ENCODE measurements around the gene ARL4C. TPM values are rescaled to one million over a fixed set of nuclear protein-coding genes. Genes with fewer than 3 reads are reported as not detected.

Gene ARL4C
- 100 to 1,000 TPM; 445 to 449 TPM for total RNA-seq

GRCh38 chr2:234496835-234497593 is at the start of gene ARL4C:
ARL4C (minus strand) TSS chr2:234497081; CDS start chr2:234496586, 495 bp downstream.
- peak; percentile 79 for DNase-seq

GRCh38 chr2:234544659-234545611 is 48.1 kb upstream of the ARL4C start:
- no peaks in the 10 kb centered on the region for H3K9me3 Mint-ChIP-seq
- ChIA-PET CTCF (interaction anchor here (0.6 to 3.8 kb wide), 51 partner anchors 9 to 687 kb away, joined by 3 to 26 read pairs (median 4); no protein-coding TSS in a partner anchor), POLR2A (interaction anchor here (1.5 kb wide), 1 partner anchor 47 kb away, joined by 6 read pairs; the partner anchor contains the start of gene ARL4C)
- no peak overlapping the region for H3K27ac Mint-ChIP-seq
- DNase-seq: peak; percentile 81
- peaks cover 9% of the 10 kb centered on the region for H3K4me1 Mint-ChIP-seq
- H3K36me3 Mint-ChIP-seq (ENCODE audit: low read depth): no peaks in the 10 kb centered on the region
- peaks cover 33% of the 10 kb centered on the region for H3K27me3 Mint-ChIP-seq
- H3K4me3 Mint-ChIP-seq: no peak overlapping the region

More at GRCh38 chr2:234496835-234497593, at the start of gene ARL4C:
- peak within 1 kb of the TSS; percentile 100 for H3K27ac Mint-ChIP-seq
- ChIA-PET CTCF (interaction anchor here (0.8 to 7.5 kb wide), 15 partner anchors 14 to 639 kb away, joined by 3 to 103 read pairs (median 6); no protein-coding TSS in a partner anchor), POLR2A (interaction anchor here (0.6 to 7.7 kb wide), 62 partner anchors 9 to 1437 kb away, joined by 3 to 572 read pairs (median 4); partner anchors contain the start of genes HJURP and INPP5D)
- no peaks in the 10 kb centered on the region for H3K9me3 Mint-ChIP-seq
- peaks cover 56% of the 10 kb centered on the region for H3K36me3 Mint-ChIP-seq (ENCODE audit: low read depth)
- H3K27me3 Mint-ChIP-seq: no peaks in the 10 kb centered on the region
- peak within 1 kb of the TSS; percentile 99 for H3K4me3 Mint-ChIP-seq
- H3K4me1 Mint-ChIP-seq: peaks cover 32% of the 10 kb centered on the region

- peaks cover 9% of the 10 kb centered on the region for H3K4me1 Mint-ChIP-seq
- CTCF ChIA-PET: no interaction called here
- H3K27ac Mint-ChIP-seq: no peak overlapping the region
Observed at GRCh38 chr2:234542742-234543141, 45.9 kb upstream of the ARL4C start.

GRCh38 chr2:234537929-234538328 is 41.0 kb upstream of the ARL4C start:
- no peaks in the 10 kb centered on the region for H3K36me3 Mint-ChIP-seq (ENCODE audit: low read depth)
- no peaks in the 10 kb centered on the region for H3K9me3 Mint-ChIP-seq
- H3K4me1 Mint-ChIP-seq: peaks cover 3% of the 10 kb centered on the region
- no peak overlapping the region for H3K4me3 Mint-ChIP-seq
- DNase-seq: no peak
- peaks cover 14% of the 10 kb centered on the region for H3K27me3 Mint-ChIP-seq
- ChIA-PET CTCF (no interaction called here), POLR2A (no interaction called here)
- no peak overlapping the region for H3K27ac Mint-ChIP-seq

More at GRCh38 chr2:234542742-234543141, 45.9 kb upstream of the ARL4C start:
- Mint-ChIP-seq H3K4me3 (no peak overlapping the region), H3K36me3 (ENCODE audit: low read depth) (no peaks in the 10 kb centered on the region), H3K27me3 (peaks cover 29% of the 10 kb centered on the region), H3K9me3 (no peaks in the 10 kb centered on the region)
- POLR2A ChIA-PET: no interaction called here
- DNase-seq: no peak

GRCh38 chr2:234536178-234536965 is 39.5 kb upstream of the ARL4C start:
- ChIA-PET POLR2A (no interaction called here), CTCF (interaction anchor here (3.9 kb wide), 1 partner anchor 10 kb away, joined by 26 read pairs; no protein-coding TSS in a partner anchor)
- no peak overlapping the region for H3K27ac Mint-ChIP-seq
- peaks cover 14% of the 10 kb centered on the region for H3K27me3 Mint-ChIP-seq
- DNase-seq: no peak
- no peak overlapping the region for H3K4me3 Mint-ChIP-seq
- no peaks in the 10 kb centered on the region for H3K36me3 Mint-ChIP-seq (ENCODE audit: low read depth)
- peaks cover 3% of the 10 kb centered on the region for H3K4me1 Mint-ChIP-seq
- H3K9me3 Mint-ChIP-seq: no peaks in the 10 kb centered on the region

- peaks cover 3% of the 10 kb centered on the region for H3K4me1 Mint-ChIP-seq
- no peaks in the 10 kb centered on the region for H3K36me3 Mint-ChIP-seq (ENCODE audit: low read depth)
- peaks cover 16% of the 10 kb centered on the region for H3K27me3 Mint-ChIP-seq
- H3K4me3 Mint-ChIP-seq: no peak overlapping the region
- ChIA-PET POLR2A (no interaction called here), CTCF (interaction anchor here (3.9 kb wide), 1 partner anchor 11 kb away, joined by 26 read pairs; no protein-coding TSS in a partner anchor)
- no peaks in the 10 kb centered on the region for H3K9me3 Mint-ChIP-seq
- DNase-seq: no peak
- no peak overlapping the region for H3K27ac Mint-ChIP-seq
Observed at GRCh38 chr2:234535464-234535863, 38.6 kb upstream of the ARL4C start.

GRCh38 chr2:234534515-234534914 is 37.6 kb upstream of the ARL4C start:
- H3K4me1 Mint-ChIP-seq: peaks cover 3% of the 10 kb centered on the region
- no peak overlapping the region for H3K4me3 Mint-ChIP-seq
- no peak overlapping the region for H3K27ac Mint-ChIP-seq
- no peak for DNase-seq
- CTCF ChIA-PET: interaction anchor here (3.9 kb wide), 1 partner anchor 12 kb away, joined by 26 read pairs; no protein-coding TSS in a partner anchor
- no peaks in the 10 kb centered on the region for H3K9me3 Mint-ChIP-seq
- POLR2A ChIA-PET: interaction anchor here (1.0 kb wide), 1 partner anchor 22 kb away, joined by 3 read pairs; no protein-coding TSS in a partner anchor
- H3K36me3 Mint-ChIP-seq (ENCODE audit: low read depth): no peaks in the 10 kb centered on the region
- peaks cover 12% of the 10 kb centered on the region for H3K27me3 Mint-ChIP-seq

- Mint-ChIP-seq H3K4me1 (peaks cover 3% of the 10 kb centered on the region), H3K4me3 (no peak overlapping the region), H3K27me3 (peaks cover 15% of the 10 kb centered on the region), H3K27ac (no peak overlapping the region), H3K9me3 (no peaks in the 10 kb centered on the region), H3K36me3 (ENCODE audit: low read depth) (no peaks in the 10 kb centered on the region)
- CTCF ChIA-PET: interaction anchor here (3.9 kb wide), 1 partner anchor 12 kb away, joined by 26 read pairs; no protein-coding TSS in a partner anchor
- POLR2A ChIA-PET: interaction anchor here (1.0 kb wide), 1 partner anchor 23 kb away, joined by 3 read pairs; no protein-coding TSS in a partner anchor
- DNase-seq: no peak
Observed at GRCh38 chr2:234533626-234534025, 36.7 kb upstream of the ARL4C start.

GRCh38 chr2:234528410-234529148 is 31.7 kb upstream of the ARL4C start:
- Mint-ChIP-seq H3K27me3 (peaks cover 16% of the 10 kb centered on the region), H3K9me3 (no peaks in the 10 kb centered on the region), H3K36me3 (ENCODE audit: low read depth) (no peaks in the 10 kb centered on the region), H3K4me3 (no peak overlapping the region), H3K4me1 (no peaks in the 10 kb centered on the region), H3K27ac (no peak overlapping the region)
- ChIA-PET CTCF (interaction anchor here (0.6 to 1.2 kb wide), 2 partner anchors 13 to 268 kb away, joined by 3 read pairs; no protein-coding TSS in a partner anchor), POLR2A (no interaction called here)
- DNase-seq: no peak

- H3K27ac Mint-ChIP-seq: no peak overlapping the region
- no peaks in the 10 kb centered on the region for H3K4me1 Mint-ChIP-seq
- no peak for DNase-seq
- H3K9me3 Mint-ChIP-seq: no peaks in the 10 kb centered on the region
- peaks cover 14% of the 10 kb centered on the region for H3K27me3 Mint-ChIP-seq
- H3K4me3 Mint-ChIP-seq: no peak overlapping the region
- POLR2A ChIA-PET: no interaction called here
- H3K36me3 Mint-ChIP-seq (ENCODE audit: low read depth): no peaks in the 10 kb centered on the region
- CTCF ChIA-PET: no interaction called here
Observed at GRCh38 chr2:234526711-234527110, 29.8 kb upstream of the ARL4C start.

GRCh38 chr2:234521536-234521935 is 24.7 kb upstream of the ARL4C start:
- DNase-seq: no peak
- no peak overlapping the region for H3K4me3 Mint-ChIP-seq
- H3K9me3 Mint-ChIP-seq: no peaks in the 10 kb centered on the region
- H3K4me1 Mint-ChIP-seq: no peaks in the 10 kb centered on the region
- no peaks in the 10 kb centered on the region for H3K27me3 Mint-ChIP-seq
- H3K36me3 Mint-ChIP-seq (ENCODE audit: low read depth): no peaks in the 10 kb centered on the region
- CTCF ChIA-PET: interaction anchor here (2.3 kb wide), 1 partner anchor 24 kb away, joined by 6 read pairs; no protein-coding TSS in a partner anchor
- H3K27ac Mint-ChIP-seq: no peak overlapping the region
- POLR2A ChIA-PET: no interaction called here

Measured in activated CD4-positive, alpha-beta memory T cell treated with anti-CD3 and anti-CD28 coated beads, Interleukin-2, amount 10 ng/mL, durations not matched to agents 7 days and 5 days (primary cell).